ENCODE data around the gene NEO1. TPM values are rescaled to one million over a fixed set of nuclear protein-coding genes. Genes with fewer than 3 reads are reported as not detected.

NEO1 gene
- total and polyA plus RNA-seq, 9 donors, result 19.6 to 49.7 (median 37.1) TPM

DNA sequence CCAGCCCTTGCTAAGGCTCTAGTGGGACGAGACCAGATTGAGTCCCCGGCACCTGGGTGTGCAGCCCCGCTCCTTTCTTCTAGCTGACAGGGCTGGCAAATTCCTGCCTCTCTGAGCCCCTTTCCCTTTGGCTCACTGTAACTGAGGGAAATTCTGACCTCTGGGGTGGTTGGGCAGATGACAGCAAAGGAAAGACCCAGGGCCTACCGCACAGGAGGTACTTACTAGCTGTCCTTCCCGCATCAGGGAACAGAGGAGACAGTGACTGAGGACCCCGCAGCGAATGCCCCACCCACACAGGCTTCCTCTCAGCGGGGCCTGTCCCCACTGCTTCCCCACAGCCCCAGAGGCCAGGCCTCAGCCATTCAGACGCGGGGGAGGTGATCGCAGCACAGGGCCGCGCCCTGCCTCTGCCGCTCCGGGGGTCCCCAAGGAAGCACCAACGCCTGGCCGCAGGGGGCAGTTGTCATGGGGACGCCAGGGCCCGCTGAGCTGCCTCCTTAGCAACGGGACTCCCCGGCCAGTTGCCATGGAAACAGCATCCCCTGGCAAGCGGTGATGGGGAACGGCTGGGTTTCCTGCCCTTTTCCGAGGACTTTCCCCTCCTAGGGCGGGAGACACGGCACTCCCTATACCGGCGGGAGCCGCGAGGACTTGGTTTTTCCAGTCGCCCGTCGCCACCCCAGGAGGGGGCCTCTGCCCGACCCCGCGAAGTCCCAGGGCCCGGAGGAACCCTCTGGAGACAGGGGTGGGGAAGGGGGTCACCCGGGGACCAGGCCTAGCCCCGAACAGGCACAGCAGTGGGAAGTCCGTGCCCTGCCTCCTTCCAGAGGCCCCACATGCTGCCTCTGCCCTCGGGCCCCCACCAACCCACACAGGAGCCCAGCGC, 266.4 kb downstream of the NEO1 start:
- peaks cover 11% of the 10 kb centered on the region for H3K27me3 ChIP-seq (ENCODE audit: control insufficient read depth, insufficient read depth, low read length)
- no peak overlapping the region for H3K4me3 ChIP-seq (ENCODE audit: low read length)
- no peak overlapping the region for H3K27ac ChIP-seq (ENCODE audit: low read length)
- peaks cover 3% of the 10 kb centered on the region for H3K4me1 ChIP-seq (ENCODE audit: control insufficient read depth, insufficient read depth, low read length)
- DNase-seq, result peak; percentile 17
- 11% methylated on average over 26 of the region's 42 CpGs for WGBS (ENCODE audit: insufficient coverage)
- no peaks in the 10 kb centered on the region for H3K9me3 ChIP-seq (replicated peaks; ENCODE audit: control insufficient read depth, low read depth, low read length)
- H3K36me3 ChIP-seq (ENCODE audit: control insufficient read depth, insufficient read depth, low read length), result no peaks in the 10 kb centered on the region

DNA sequence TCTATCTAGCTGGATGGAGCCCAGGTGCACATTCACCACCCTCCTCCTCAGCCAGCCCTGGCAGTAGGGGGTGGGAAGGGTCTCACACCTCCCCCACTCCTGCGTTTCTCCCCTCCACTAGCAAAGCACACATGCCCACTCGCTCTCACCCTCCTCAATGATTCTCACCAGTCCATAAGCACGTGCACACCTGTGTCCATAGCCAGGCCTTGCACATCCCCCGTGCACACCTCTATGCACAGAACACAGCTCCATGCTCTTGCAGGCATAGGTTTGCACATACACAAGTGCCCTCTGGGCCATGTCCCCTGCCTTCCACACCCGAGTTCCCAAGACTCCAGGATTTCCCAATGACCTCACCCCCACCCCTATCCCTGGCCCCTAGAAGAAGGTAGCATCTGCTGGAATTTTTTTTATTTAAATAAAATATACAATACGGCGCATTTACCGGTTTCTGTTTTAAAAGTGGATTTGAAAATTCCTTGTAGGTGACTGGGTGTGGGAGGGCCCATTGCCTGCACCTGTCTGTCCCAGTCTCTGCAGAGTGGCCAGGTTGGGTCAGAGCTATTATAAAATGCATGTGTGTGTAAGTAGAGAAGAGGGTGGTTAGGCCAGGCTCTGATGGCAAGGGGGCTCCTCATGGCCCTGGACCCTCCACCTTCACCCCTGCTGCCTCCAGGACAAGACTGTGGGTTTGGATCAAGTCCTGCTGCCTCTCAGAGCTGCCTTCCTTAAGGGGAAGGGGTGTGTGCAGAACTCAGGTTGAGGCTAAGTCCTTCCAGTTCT, 267.4 kb downstream of the NEO1 start:
- H3K36me3 ChIP-seq (ENCODE audit: control insufficient read depth, insufficient read depth, low read length), result no peaks in the 10 kb centered on the region
- H3K4me3 ChIP-seq (ENCODE audit: low read length), result no peak overlapping the region
- H3K9me3 ChIP-seq (replicated peaks; ENCODE audit: control insufficient read depth, low read depth, low read length), result no peaks in the 10 kb centered on the region
- no peak overlapping the region for H3K27ac ChIP-seq (ENCODE audit: low read length)
- peaks cover 11% of the 10 kb centered on the region for H3K27me3 ChIP-seq (ENCODE audit: control insufficient read depth, insufficient read depth, low read length)
- H3K4me1 ChIP-seq (ENCODE audit: control insufficient read depth, insufficient read depth, low read length), result peaks cover 3% of the 10 kb centered on the region
- DNase-seq, result no peak
- WGBS (ENCODE audit: insufficient coverage), result 74% methylated on average over 5 of the region's 8 CpGs

DNA sequence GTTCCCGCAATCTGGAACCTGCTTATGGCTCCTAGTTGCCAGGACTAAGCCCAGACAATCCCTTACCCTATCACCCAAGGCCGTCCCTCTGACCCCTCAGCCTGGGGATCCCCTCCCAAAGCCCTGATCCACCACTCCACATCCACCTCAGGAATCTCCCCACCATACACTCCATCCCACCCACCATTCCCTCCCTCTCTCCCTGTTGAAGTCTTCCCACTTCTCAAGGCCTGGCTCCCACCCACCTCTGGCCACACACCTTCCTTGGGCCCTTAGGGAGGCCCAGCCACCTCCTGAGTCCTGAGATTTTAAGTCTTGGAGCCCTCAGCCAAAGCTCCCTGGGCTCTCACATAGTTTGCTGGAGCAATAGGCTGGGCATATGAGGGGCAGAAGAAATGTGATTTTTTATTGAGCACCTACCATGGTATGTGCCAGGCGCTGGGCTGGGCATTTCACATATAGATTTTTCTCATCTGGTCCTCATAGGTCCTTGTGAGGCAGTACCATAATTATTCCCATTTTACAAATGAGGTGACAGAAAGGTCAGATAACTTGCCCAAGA, 268.4 kb downstream of the NEO1 start:
- 86% methylated on average over 1 of the region's 3 CpGs for WGBS (ENCODE audit: insufficient coverage)
- Histone ChIP-seq H3K4me1 (ENCODE audit: control insufficient read depth, insufficient read depth, low read length) (peaks cover 10% of the 10 kb centered on the region), H3K36me3 (ENCODE audit: control insufficient read depth, insufficient read depth, low read length) (no peaks in the 10 kb centered on the region), H3K27me3 (ENCODE audit: control insufficient read depth, insufficient read depth, low read length) (peaks cover 11% of the 10 kb centered on the region), H3K9me3 (replicated peaks; ENCODE audit: control insufficient read depth, low read depth, low read length) (no peaks in the 10 kb centered on the region), H3K4me3 (ENCODE audit: low read length) (no peak overlapping the region), H3K27ac (ENCODE audit: low read length) (no peak overlapping the region)
- no peak for DNase-seq

DNA sequence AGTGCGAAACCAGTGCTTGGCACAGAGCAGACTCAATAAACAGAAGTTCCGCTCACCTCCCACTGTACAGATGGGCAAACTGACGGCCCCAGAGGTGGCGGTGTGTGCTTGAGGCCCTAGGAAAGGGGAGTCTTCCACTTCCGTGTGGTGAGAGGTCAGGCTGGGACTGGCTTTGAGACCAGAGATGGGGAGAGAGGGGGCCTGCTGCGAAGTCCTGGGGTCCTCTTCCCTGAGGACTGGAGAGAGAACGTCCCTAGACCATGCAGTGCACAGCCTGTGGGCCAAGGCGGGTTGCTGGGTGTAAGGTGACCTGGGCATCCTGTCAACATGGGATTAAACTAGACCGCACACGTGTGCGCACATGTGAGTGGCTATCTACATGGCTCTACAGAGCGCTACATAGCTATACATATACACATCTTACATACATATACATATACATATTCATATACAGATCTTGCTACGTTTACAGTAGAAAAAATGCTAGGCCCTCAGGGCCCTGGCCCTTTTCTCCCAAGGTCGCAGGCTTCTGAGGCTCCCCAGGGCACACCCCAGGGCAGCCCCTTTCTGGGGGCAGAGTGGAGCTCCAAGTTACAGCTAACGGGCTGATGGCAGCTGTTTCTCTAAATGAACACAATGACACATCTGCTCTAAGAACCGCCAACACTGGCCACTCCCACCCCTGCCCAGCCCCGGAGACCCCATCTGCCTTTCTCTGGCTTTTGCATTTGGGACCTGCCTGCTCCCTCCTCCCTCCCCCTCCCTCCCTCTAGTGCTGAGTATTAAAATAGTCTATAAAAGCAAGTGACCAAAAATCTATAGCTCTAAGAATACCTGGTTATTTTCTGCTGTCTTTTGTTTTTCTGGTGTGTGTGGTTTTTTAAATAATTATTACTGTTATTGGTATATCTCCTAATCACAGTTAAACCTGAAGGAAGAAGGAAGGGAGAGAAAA, 269.5 kb downstream of the NEO1 start:
- Histone ChIP-seq H3K27me3 (ENCODE audit: control insufficient read depth, insufficient read depth, low read length) (peaks cover 11% of the 10 kb centered on the region), H3K4me3 (ENCODE audit: low read length) (no peak overlapping the region), H3K9me3 (replicated peaks; ENCODE audit: control insufficient read depth, low read depth, low read length) (no peaks in the 10 kb centered on the region), H3K4me1 (ENCODE audit: control insufficient read depth, insufficient read depth, low read length) (peaks cover 16% of the 10 kb centered on the region), H3K27ac (ENCODE audit: low read length) (no peak overlapping the region), H3K36me3 (ENCODE audit: control insufficient read depth, insufficient read depth, low read length) (no peaks in the 10 kb centered on the region)
- peak; percentile 20 for DNase-seq
- whole genome bisulfite sequencing (ENCODE audit: insufficient coverage), result 58% methylated on average over 8 of the region's 17 CpGs

DNA sequence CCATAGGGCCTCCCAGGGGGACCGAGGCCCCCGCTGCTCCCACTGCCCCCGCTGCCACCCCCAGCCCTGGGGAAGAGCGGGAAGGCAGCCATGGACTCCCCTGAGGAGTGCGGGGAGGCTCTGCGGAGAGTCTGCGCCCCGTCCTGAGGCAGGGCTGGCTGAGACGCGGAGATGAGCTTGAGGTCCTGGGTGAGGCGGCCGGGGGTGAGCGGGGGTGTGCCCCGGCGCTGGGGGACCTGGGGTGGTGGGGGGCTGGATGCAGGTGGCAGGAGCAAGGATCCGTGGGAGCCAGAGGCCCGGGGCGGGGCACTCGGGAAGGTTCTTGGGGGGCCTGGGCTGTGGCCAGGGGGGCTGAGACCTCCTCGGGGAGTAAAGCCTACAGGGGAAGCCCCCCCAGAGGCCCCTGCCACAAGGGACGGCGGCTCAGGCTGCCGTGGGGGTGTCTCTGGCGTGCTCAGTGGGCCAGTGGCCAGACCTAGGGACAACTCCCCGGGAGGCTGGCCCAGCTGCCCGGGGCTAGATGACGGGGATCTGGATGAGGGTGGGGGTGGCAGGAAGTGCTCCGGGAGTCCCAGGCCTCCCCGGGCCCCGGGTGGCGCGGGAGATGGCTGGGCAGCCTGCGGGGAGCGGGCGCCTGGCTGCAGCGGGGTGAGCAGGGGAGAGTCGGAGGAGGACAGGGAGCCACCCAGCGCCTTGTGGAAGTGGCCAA, 270.6 kb downstream of the NEO1 start:
- Histone ChIP-seq H3K27ac (ENCODE audit: low read length) (no peak overlapping the region), H3K4me1 (ENCODE audit: control insufficient read depth, insufficient read depth, low read length) (peaks cover 16% of the 10 kb centered on the region), H3K27me3 (ENCODE audit: control insufficient read depth, insufficient read depth, low read length) (peaks cover 11% of the 10 kb centered on the region), H3K36me3 (ENCODE audit: control insufficient read depth, insufficient read depth, low read length) (no peaks in the 10 kb centered on the region), H3K9me3 (replicated peaks; ENCODE audit: control insufficient read depth, low read depth, low read length) (no peaks in the 10 kb centered on the region), H3K4me3 (ENCODE audit: low read length) (no peak overlapping the region)
- no peak for DNase-seq
- 80% methylated on average over 29 of the region's 38 CpGs for WGBS (ENCODE audit: insufficient coverage)

DNA sequence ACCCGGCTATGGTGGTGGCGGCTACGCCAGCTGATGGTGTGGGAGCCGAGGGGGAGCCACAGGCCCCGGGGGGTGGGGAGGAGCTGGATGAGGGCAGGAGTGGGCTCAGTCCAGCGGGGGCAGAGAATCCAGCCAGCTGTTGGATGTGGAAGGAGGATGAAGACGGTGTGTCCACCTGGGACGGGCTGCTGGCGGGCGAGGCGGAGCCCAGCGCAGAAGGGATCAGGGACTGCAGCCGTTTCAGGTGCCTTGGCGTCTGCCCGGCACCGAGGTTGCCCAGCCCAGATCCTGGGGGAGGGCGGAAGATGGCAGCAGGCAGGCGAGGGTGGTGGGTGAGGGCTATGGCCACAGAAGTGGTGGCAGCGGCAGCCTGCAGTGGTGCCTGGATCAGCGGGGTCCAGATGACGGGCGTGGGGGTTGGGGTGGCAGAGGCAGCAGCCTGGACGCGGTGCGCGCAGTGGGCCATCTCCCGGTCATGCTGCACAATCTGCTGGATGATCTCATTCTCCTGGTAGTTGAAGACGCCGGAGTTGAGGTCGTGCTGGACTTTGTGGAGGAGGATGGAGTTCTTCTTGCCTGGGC, 271.2 kb downstream of the NEO1 start:
- 91% methylated on average over 27 of the region's 30 CpGs for WGBS (ENCODE audit: insufficient coverage)
- Histone ChIP-seq H3K9me3 (replicated peaks; ENCODE audit: control insufficient read depth, low read depth, low read length) (no peaks in the 10 kb centered on the region), H3K27me3 (ENCODE audit: control insufficient read depth, insufficient read depth, low read length) (peaks cover 8% of the 10 kb centered on the region), H3K36me3 (ENCODE audit: control insufficient read depth, insufficient read depth, low read length) (no peaks in the 10 kb centered on the region), H3K27ac (ENCODE audit: low read length) (no peak overlapping the region), H3K4me3 (ENCODE audit: low read length) (no peak overlapping the region), H3K4me1 (ENCODE audit: control insufficient read depth, insufficient read depth, low read length) (peaks cover 16% of the 10 kb centered on the region)
- DNase-seq, result no peak

DNA sequence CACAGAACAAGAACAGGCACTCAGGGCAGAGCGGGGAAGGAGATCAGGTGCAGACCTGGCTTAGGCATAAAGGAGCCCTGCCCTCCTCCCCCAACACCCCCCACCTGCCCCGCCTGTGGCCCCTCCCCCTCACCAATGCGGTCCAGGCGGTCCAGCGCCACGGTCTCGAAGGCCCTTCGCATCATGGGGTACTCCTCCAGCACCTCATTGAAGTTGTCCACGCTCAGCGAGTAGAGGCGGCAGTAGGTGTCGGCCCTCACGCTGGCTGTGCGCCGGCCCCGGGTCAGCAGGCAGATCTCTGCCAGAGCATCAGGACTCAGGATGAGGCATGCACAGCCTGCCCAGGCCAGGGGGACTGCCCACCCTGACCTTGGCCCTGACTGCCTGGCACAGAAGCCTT, 271.7 kb downstream of the NEO1 start:
- H3K36me3 ChIP-seq (ENCODE audit: control insufficient read depth, insufficient read depth, low read length), result no peaks in the 10 kb centered on the region
- H3K27me3 ChIP-seq (ENCODE audit: control insufficient read depth, insufficient read depth, low read length), result peaks cover 5% of the 10 kb centered on the region
- H3K4me1 ChIP-seq (ENCODE audit: control insufficient read depth, insufficient read depth, low read length), result peaks cover 16% of the 10 kb centered on the region
- WGBS (ENCODE audit: insufficient coverage), result 93% methylated on average over 14 of the region's 16 CpGs
- H3K9me3 ChIP-seq (replicated peaks; ENCODE audit: control insufficient read depth, low read depth, low read length), result no peaks in the 10 kb centered on the region
- no peak for DNase-seq
- no peak overlapping the region for H3K4me3 ChIP-seq (ENCODE audit: low read length)
- no peak overlapping the region for H3K27ac ChIP-seq (ENCODE audit: low read length)

DNA sequence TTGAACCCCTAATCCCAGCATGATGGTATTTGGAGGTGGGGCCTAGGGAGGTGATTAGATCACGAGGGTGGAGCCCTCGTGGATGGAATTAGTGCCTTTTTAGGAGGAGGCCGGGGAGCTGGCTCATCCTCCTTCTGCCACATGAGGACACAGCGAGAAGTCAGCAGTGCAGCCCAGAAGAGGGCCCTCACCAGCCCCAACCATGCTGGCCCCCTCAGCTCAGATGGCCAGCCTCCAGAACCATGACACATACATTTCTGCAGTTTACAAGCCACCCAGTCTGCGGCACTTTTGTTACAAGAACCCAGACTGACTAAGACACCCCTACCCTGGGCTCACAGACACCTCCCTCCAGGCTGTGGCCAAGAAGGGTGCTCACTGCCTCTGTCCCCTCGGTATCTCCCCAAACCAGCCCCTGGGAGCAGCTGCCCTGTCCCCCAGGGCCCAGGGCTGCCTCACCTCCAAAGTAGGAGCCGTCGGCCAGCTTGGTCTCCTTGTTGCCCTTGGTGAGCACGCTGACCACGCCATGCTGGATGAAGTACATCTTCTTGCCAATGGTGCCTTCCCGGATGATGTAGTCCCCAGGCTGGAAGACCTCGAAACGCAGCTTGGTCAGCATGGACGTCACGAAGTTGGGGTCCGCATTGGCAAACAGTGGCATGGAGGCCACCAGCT, 272.4 kb downstream of the NEO1 start:
- DNase-seq, result no peak
- Histone ChIP-seq H3K4me3 (ENCODE audit: low read length) (no peak overlapping the region), H3K4me1 (ENCODE audit: control insufficient read depth, insufficient read depth, low read length) (peaks cover 16% of the 10 kb centered on the region), H3K27ac (ENCODE audit: low read length) (no peak overlapping the region), H3K27me3 (ENCODE audit: control insufficient read depth, insufficient read depth, low read length) (peaks cover 2% of the 10 kb centered on the region), H3K36me3 (ENCODE audit: control insufficient read depth, insufficient read depth, low read length) (no peaks in the 10 kb centered on the region), H3K9me3 (replicated peaks; ENCODE audit: control insufficient read depth, low read depth, low read length) (no peaks in the 10 kb centered on the region)
- 86% methylated on average over 16 of the region's 16 CpGs for WGBS (ENCODE audit: insufficient coverage)

Data from muscle of leg (tissue), 11 donors.